Loucy (cell line): Measurements from ENCODE around the gene OTUB2.

ENCODE experiments used
- CTCF ChIP-seq: fragments of 200-600 bp; sonication (generic); conservative IDR thresholded peaks from 2 replicates; pipeline ENCODE4 v1.5.1; 2014; ENCODE audit warnings: mild to moderate bottlenecking, antibody characterized with exemption, low read length
- EZH2phosphoT487 ChIP-seq: fragments of 200-600 bp; IDR thresholded peaks from 2 replicates; pipeline ENCODE4 v1.6.1; 2018; ENCODE audit warnings: antibody characterized with exemption, mild to moderate bottlenecking, moderate library complexity, borderline replicate concordance

GRCh38 chr14:94011795-94012194 is 14.3 kb upstream of the OTUB2 start:
- TF ChIP-seq CTCF (no peak), EZH2phosphoT487 (no peak)
